Smooth muscle cell of bladder (primary cell): Measurements from ENCODE around the gene WFDC10B. TPM values are rescaled to one million over a fixed set of nuclear protein-coding genes. Genes with fewer than 3 reads are reported as not detected.

Experiments used
- total RNA-seq: library from RNA; depleted of rRNA; stranded (reverse); fragments of >200 nt; gene quantifications from 2 replicates; pipeline ENCODE4 v1.2.3, GENCODE V29; 2014

The WFDC10B gene
- total RNA-seq: 0.14 TPM in 1 of 2 replicates, not detected in the other

GRCh38 chr20:45704969-45705637, at the start of gene WFDC10B:
Gene WFDC10B, minus strand, starts transcription at chr20:45705019. Its CDS starts 19,027 bp downstream, at chr20:45685992.

GRCh38 chr20:45722047-45722446, 17.2 kb upstream of the WFDC10B start, which contains the start of gene SPINT4:
Gene SPINT4, plus strand, starts transcription at chr20:45722347. Its CDS starts 21 bp downstream, at chr20:45722368.

GRCh38 chr20:45701873-45702272, 2.9 kb downstream of the WFDC10B start, which contains the start of gene WFDC13:
Gene WFDC13, plus strand, starts transcription at chr20:45702038. Its CDS starts 86 bp downstream, at chr20:45702124.

GRCh38 chr20:45670139-45670538, 34.7 kb downstream of the WFDC10B start, which contains the start of gene WFDC11:
Gene WFDC11, minus strand, starts transcription at chr20:45670239. Its CDS starts 19,639 bp downstream, at chr20:45650600.

Other genes starting within 250 kb of the WFDC10B start
- gene WFDC2, start 235.3 kb downstream of the WFDC10B start, total RNA-seq: not detected in 2 replicates
- not detected in 2 replicates for gene SPINT3, start 189.4 kb downstream of the WFDC10B start, total RNA-seq
- gene WFDC6, start 165.5 kb downstream of the WFDC10B start, total RNA-seq: not detected in 2 replicates
- gene EPPIN, start 157.6 kb downstream of the WFDC10B start, total RNA-seq: not detected in 2 replicates
- gene WFDC8, start 125.7 kb downstream of the WFDC10B start, total RNA-seq: not detected in 2 replicates
- not detected in 2 replicates for gene WFDC10A, start 75.3 kb downstream of the WFDC10B start, total RNA-seq
- not detected in 2 replicates for gene WFDC9, start 73.7 kb downstream of the WFDC10B start, total RNA-seq
- not detected in 2 replicates for gene WFDC11, start 34.8 kb downstream of the WFDC10B start, total RNA-seq
- gene WFDC13, start 3.0 kb downstream of the WFDC10B start, total RNA-seq: not detected in 2 replicates
- gene SPINT4, start 17.3 kb upstream of the WFDC10B start, total RNA-seq: not detected in 2 replicates
- gene WFDC3, start 86.9 kb upstream of the WFDC10B start, total RNA-seq: 0.57 and 0.65 TPM in 2 replicates
- 18.5 and 25.2 TPM in 2 replicates for gene DNTTIP1, start 86.9 kb upstream of the WFDC10B start, total RNA-seq
- gene UBE2C, start 107.6 kb upstream of the WFDC10B start, total RNA-seq: 3.6 and 4.3 TPM in 2 replicates
- gene TNNC2, start 122.3 kb upstream of the WFDC10B start, total RNA-seq: 1.00 and 1.1 TPM in 2 replicates
- 36.4 and 46.2 TPM in 2 replicates for gene SNX21, start 128.8 kb upstream of the WFDC10B start, total RNA-seq
- gene ACOT8, start 152.4 kb upstream of the WFDC10B start, total RNA-seq: 46.2 and 46.5 TPM in 2 replicates
- 4.4 and 5.3 TPM in 2 replicates for gene ZSWIM3, start 152.6 kb upstream of the WFDC10B start, total RNA-seq
- 2.8 and 3.8 TPM in 2 replicates for gene ZSWIM1, start 176.2 kb upstream of the WFDC10B start, total RNA-seq
- 1.3 and 1.9 TPM in 2 replicates for gene SPATA25, start 182.6 kb upstream of the WFDC10B start, total RNA-seq
- 4.8 and 5.9 TPM in 2 replicates for gene NEURL2, start 186.2 kb upstream of the WFDC10B start, total RNA-seq
- gene CTSA, start 186.3 kb upstream of the WFDC10B start, total RNA-seq: 71.4 and 108 TPM in 2 replicates
- 18.3 and 19.0 TPM in 2 replicates for gene PLTP, start 207.1 kb upstream of the WFDC10B start, total RNA-seq
- gene PCIF1, start 229.7 kb upstream of the WFDC10B start, total RNA-seq: 5.1 and 5.3 TPM in 2 replicates